Aorta (tissue), 5 donors: ENCODE data around the gene SERINC3. TPM values are rescaled to one million over a fixed set of nuclear protein-coding genes. Genes with fewer than 3 reads are reported as not detected.

Experiments used
- ATAC-seq: fragments of 200-7000 bp; cut with Tn5 transposase; one replicate; pipeline ENCODE4 v1.9.1; 2022; ENCODE audit warnings: moderate library complexity; ENCODE audit not compliant: low FRiP score
- DNase-seq, 2 donors: peaks; one replicate each; pipeline ENCODE4 v3.0.0-alpha.2; 2020
- H3K27ac ChIP-seq, 2 donors: one replicate each; pipeline ENCODE4 v1.5.1; 2013; ENCODE audit warnings: low read length in 2 of 2, mild to moderate bottlenecking in 2 of 2, moderate library complexity in 2 of 2, control low read depth in 1 of 2, inconsistent platforms in 1 of 2, low read depth in 1 of 2
- H3K27me3 ChIP-seq, 2 donors: one replicate each; pipeline ENCODE4 v1.6.1; 2013; ENCODE audit warnings: control low read depth in 1 of 2, low read length in 1 of 2, mild to moderate bottlenecking in 1 of 2, moderate library complexity in 1 of 2; ENCODE audit not compliant: insufficient read depth in 2 of 2, control insufficient read depth in 1 of 2
- H3K36me3 ChIP-seq, 2 donors: one replicate each; pipeline ENCODE4 v1.6.1; 2013; ENCODE audit warnings: control low read depth in 1 of 2, low read length in 1 of 2, mild to moderate bottlenecking in 1 of 2; ENCODE audit not compliant: insufficient read depth in 2 of 2, control insufficient read depth in 1 of 2
- H3K4me1 ChIP-seq, 2 donors: one replicate each; pipeline ENCODE4 v1.6.1; 2013; ENCODE audit warnings: low read length in 2 of 2, control low read depth in 1 of 2, mild to moderate bottlenecking in 1 of 2, moderate library complexity in 1 of 2; ENCODE audit not compliant: insufficient read depth in 2 of 2, control insufficient read depth in 1 of 2
- H3K4me3 ChIP-seq, 2 donors: one replicate each; pipeline ENCODE4 v1.5.1; 2013; ENCODE audit warnings: low read length in 2 of 2, control low read depth in 1 of 2, mild to moderate bottlenecking in 1 of 2
- H3K9me3 ChIP-seq: one replicate; pipeline ENCODE4 v1.6.1; 2013; ENCODE audit warnings: mild to moderate bottlenecking, low read length; ENCODE audit not compliant: control insufficient read depth
- WGBS, 2 donors: extraction: QIAGEN DNeasy Blood & Tissue Kit; methylation state at CpG; one replicate each; pipeline ENCODE4 v1.1.7; 2013; 5-methylcytosine and 5-hydroxymethylcytosine counted together
- intact Hi-C, 2 donors: fragments of 100-400 bp; cut with DNase I; formaldehyde crosslinking; loops; one replicate each; pipeline versions ENCODE4 v1.14.2 to v1.15.0; 2022
- polyA plus RNA-seq, 2 donors: library from polyadenylated mRNA; stranded (reverse); fragments of 200-250 nt; gene quantifications; one replicate each; pipeline ENCODE4 v1.2.3, GENCODE V29; 2013
- total RNA-seq, 2 donors: library from RNA; stranded (reverse); fragmentation: NEBNext Ultra II Directional; extraction: Animal tissue kit (Norgen Biotek cat#: 25700); gene quantifications; one replicate each; pipeline ENCODE4 v1.2.1, GENCODE V29; 2021
- donor health status: healthy with polysubstance abuse.
- donor health status: Bipolar disorder and iron deficiency.
- donor health status: DM: no; HTN: no; CAD: no.
- donor health status: DM: no; HTN: no; CAD: no.
- donor health status: DM: yes; HTN: yes; CAD: no.

The SERINC3 gene
- total and polyA plus RNA-seq, 4 donors, result 47.1 to 134 (median 104) TPM

- Histone ChIP-seq H3K36me3 (no peaks in the 10 kb centered on the region), H3K4me1 (no peaks in the 10 kb centered on the region), H3K9me3 (no peaks in the 10 kb centered on the region), H3K4me3 (no peak overlapping the region), H3K27me3 (no peaks in the 10 kb centered on the region), H3K27ac (no peak overlapping the region)
- intact Hi-C loops, result no loop called here
- ATAC-seq (no peak), DNase-seq (no peak)
These were observed 37.4 kb upstream of the SERINC3 start for GRCh38 chr20:44559302-44559701.

- DNase-seq (no peak), ATAC-seq (no peak)
- 58 to 63% methylated on average over 6 of the region's 6 CpGs for WGBS, 2 donors
- no peak overlapping the region for H3K4me3 ChIP-seq
- peak overlapping the region in 1 of 2 donors; percentile 28 for H3K27ac ChIP-seq
- no peaks in the 10 kb centered on the region for H3K36me3 ChIP-seq
- H3K9me3 ChIP-seq, result no peaks in the 10 kb centered on the region
- H3K4me1 ChIP-seq, result no peaks in the 10 kb centered on the region
- intact Hi-C loops, result no loop called here
- H3K27me3 ChIP-seq, result no peaks in the 10 kb centered on the region
These were observed 31.4 kb upstream of the SERINC3 start for GRCh38 chr20:44552950-44553908.

DNA sequence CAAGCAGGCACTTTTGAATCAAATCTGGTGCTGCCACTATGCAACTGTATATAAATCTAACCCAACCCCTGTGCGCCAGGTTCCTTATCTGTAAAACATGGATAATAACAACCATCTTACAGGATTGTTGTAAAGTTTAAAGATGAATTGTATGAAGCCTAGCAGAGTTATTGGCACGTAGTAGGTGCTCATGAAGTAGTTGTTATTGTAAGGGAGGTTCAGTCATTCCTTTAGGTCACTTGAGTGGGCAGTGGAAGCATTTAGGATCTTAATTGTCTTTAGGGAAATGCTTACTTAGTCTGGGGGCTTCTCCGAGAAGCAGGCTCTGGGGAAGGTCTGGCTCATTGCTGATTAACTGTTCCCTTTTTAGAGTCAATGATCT lies 30.7 kb upstream of the SERINC3 start:
- no peak overlapping the region for H3K4me3 ChIP-seq
- intact Hi-C loops, result no loop called here
- 76 to 84% methylated on average over 3 of the region's 3 CpGs for WGBS, 2 donors
- H3K4me1 ChIP-seq, result no peaks in the 10 kb centered on the region
- ATAC-seq (no peak), DNase-seq (no peak)
- peak overlapping the region in 1 of 2 donors; percentile 28 for H3K27ac ChIP-seq
- H3K27me3 ChIP-seq, result no peaks in the 10 kb centered on the region
- H3K9me3 ChIP-seq, result no peaks in the 10 kb centered on the region
- H3K36me3 ChIP-seq, result no peaks in the 10 kb centered on the region

DNA sequence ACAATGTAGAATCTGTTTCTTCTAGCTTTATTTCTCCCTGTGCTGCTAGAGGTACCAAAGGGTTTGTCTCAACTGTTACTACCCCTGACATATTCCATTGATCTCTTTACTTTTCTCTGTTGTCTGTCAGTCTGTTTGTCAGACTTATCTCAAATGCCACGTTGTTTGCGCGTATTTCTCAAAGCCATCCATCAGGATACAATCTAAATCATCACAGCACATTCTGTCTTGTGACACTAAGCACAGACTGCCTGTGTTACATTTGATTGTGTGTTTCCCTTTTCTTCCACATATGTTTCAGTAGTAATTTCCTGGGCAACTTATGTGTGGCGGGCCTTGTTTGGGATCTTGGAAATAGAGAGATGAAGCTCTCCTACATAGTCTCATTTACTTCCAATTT lies 30.2 kb upstream of the SERINC3 start:
- H3K27me3 ChIP-seq, result no peaks in the 10 kb centered on the region
- H3K27ac ChIP-seq, result no peak overlapping the region
- no peak overlapping the region for H3K4me3 ChIP-seq
- intact Hi-C loops, result no loop called here
- 95 to 96% methylated on average over 4 of the region's 4 CpGs for WGBS, 2 donors
- no peaks in the 10 kb centered on the region for H3K4me1 ChIP-seq
- no peaks in the 10 kb centered on the region for H3K36me3 ChIP-seq
- H3K9me3 ChIP-seq, result no peaks in the 10 kb centered on the region
- ATAC-seq (no peak), DNase-seq (no peak)

DNA sequence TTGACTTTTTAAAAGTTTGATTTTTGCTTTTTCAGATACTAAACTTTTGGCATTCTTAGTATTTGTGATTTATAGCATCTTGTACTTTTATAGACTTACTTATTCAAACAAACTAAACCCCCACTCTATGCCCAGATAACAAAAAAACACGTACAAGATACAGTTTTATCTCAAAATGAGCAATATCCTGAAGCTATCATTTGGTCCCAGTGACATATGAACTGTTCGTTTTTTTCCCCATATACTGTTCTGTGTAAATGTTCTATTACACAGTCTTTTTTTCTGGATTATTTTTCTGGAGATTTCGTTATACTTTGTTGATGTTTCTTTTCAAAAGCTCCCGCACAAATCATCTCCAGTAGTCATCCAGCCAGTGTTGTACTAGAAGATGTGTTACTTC lies 27.3 kb upstream of the SERINC3 start:
- DNase-seq (no peak), ATAC-seq (no peak)
- intact Hi-C loops, result no loop called here
- Histone ChIP-seq H3K36me3 (no peaks in the 10 kb centered on the region), H3K4me3 (no peak overlapping the region), H3K27ac (peak overlapping the region in 1 of 2 donors; percentile 67), H3K27me3 (no peaks in the 10 kb centered on the region), H3K4me1 (no peaks in the 10 kb centered on the region), H3K9me3 (no peaks in the 10 kb centered on the region)
- 11 to 19% methylated on average over 4 of the region's 4 CpGs for WGBS, 2 donors

GRCh38 chr20:44547419-44547818 lies 25.5 kb upstream of the SERINC3 start:
- intact Hi-C loops, result no loop called here
- Histone ChIP-seq H3K36me3 (no peaks in the 10 kb centered on the region), H3K4me1 (no peaks in the 10 kb centered on the region), H3K27ac (peak overlapping the region in 1 of 2 donors; percentile 25), H3K4me3 (no peak overlapping the region), H3K27me3 (no peaks in the 10 kb centered on the region), H3K9me3 (no peaks in the 10 kb centered on the region)
- no peak for DNase-seq
- ATAC-seq, result no peak
- 93 to 94% methylated on average over 8 of the region's 8 CpGs for WGBS, 2 donors

DNA sequence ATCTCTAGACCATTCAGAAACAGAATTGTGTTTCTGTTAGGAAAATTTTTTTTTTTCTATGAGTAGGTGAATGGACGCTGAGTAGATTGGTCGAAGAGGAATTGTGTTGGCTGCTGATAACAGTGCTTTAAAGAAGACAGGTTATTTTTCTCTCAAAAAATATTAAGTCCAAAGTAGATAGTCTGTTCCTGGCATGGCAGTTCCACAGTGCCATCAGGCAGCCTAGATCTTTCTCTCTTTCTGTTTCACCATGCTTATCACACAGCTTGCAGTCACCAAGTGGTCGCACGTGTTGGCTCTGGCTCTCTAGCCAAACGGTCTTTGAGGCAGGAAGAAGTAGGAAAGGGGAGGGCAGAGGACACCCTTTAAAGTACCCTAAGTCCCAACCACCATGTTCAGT lies 22.4 kb upstream of the SERINC3 start:
- DNase-seq (no peak), ATAC-seq (no peak)
- Histone ChIP-seq H3K9me3 (no peaks in the 10 kb centered on the region), H3K4me3 (no peak overlapping the region), H3K36me3 (no peaks in the 10 kb centered on the region), H3K4me1 (no peaks in the 10 kb centered on the region), H3K27me3 (no peaks in the 10 kb centered on the region), H3K27ac (no peak overlapping the region)
- intact Hi-C loops, result no loop called here
- WGBS, 2 donors, result 48 to 52% methylated on average over 5 of the region's 5 CpGs

GRCh38 chr20:44543358-44543757 lies 21.5 kb upstream of the SERINC3 start:
- DNase-seq (no peak), ATAC-seq (no peak)
- H3K4me1 ChIP-seq, result no peaks in the 10 kb centered on the region
- intact Hi-C loops, result no loop called here
- H3K9me3 ChIP-seq, result no peaks in the 10 kb centered on the region
- H3K36me3 ChIP-seq, result no peaks in the 10 kb centered on the region
- 43 to 45% methylated on average over 3 of the region's 3 CpGs for WGBS, 2 donors
- H3K27ac ChIP-seq, result no peak overlapping the region
- no peak overlapping the region for H3K4me3 ChIP-seq
- no peaks in the 10 kb centered on the region for H3K27me3 ChIP-seq

DNA sequence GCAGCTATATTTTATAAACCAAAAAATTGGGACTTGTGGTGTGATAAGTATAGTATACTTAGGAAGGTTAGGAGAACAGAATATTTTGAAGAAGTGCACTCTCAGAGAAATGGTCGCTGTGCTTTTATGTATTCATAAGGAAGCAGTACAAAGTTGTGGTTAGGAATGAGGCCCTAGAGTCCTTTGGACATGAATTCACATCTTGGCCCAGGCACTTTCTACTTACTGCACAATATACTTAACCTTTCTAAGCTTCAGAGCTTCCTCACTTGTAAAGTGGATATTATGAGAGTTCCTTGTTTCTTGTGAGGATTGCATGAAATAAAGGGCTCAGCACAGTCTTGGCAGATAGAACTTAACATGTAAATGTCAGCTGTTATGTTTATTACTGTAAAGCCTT lies 21.0 kb upstream of the SERINC3 start:
- no peak for ATAC-seq
- 38 to 44% methylated on average over 1 of the region's 1 CpG for WGBS, 2 donors

More for the DNA sequence above, 21.0 kb upstream of the SERINC3 start:
- no peak overlapping the region for H3K27ac ChIP-seq
- DNase-seq, result no peak
- H3K4me1 ChIP-seq, result no peaks in the 10 kb centered on the region
- H3K36me3 ChIP-seq, result no peaks in the 10 kb centered on the region
- no peaks in the 10 kb centered on the region for H3K9me3 ChIP-seq
- no peak overlapping the region for H3K4me3 ChIP-seq
- H3K27me3 ChIP-seq, result no peaks in the 10 kb centered on the region
- intact Hi-C loops, result no loop called here
